GM19397 (cell line): Measurements from ENCODE around the gene ZNF423.

Source experiments
- ATAC-seq: cut with Tn5 transposase; IDR thresholded peaks from one replicate; pipeline ENCODE4 v1.9.1; 2021; ENCODE audit warnings: mild to moderate bottlenecking, moderate library complexity; ENCODE audit not compliant: unreplicated experiment

Gene ZNF423

GRCh38 chr16:49827805-49828438, 28.0 kb downstream of the ZNF423 start:
- ATAC-seq, result no peak

- ATAC-seq, result no peak
Measured at GRCh38 chr16:49826515-49826914, 29.4 kb downstream of the ZNF423 start.

- no peak for ATAC-seq
Measured at GRCh38 chr16:49825041-49825440, 30.9 kb downstream of the ZNF423 start.

- no peak for ATAC-seq
Measured at GRCh38 chr16:49824593-49824992, 31.3 kb downstream of the ZNF423 start.

- ATAC-seq, result no peak
Measured at GRCh38 chr16:49822649-49823370, 33.1 kb downstream of the ZNF423 start.

GRCh38 chr16:49821614-49822282, 34.2 kb downstream of the ZNF423 start:
- no peak for ATAC-seq

GRCh38 chr16:49821156-49821555, 34.8 kb downstream of the ZNF423 start:
- ATAC-seq, result no peak

- no peak for ATAC-seq
Measured at GRCh38 chr16:49817754-49818507, 38.0 kb downstream of the ZNF423 start.

GRCh38 chr16:49816875-49817274, 39.0 kb downstream of the ZNF423 start:
- ATAC-seq, result no peak

GRCh38 chr16:49811644-49812334, 44.1 kb downstream of the ZNF423 start:
- ATAC-seq, result no peak

- ATAC-seq, result no peak
Measured at GRCh38 chr16:49810831-49811230, 45.1 kb downstream of the ZNF423 start.

GRCh38 chr16:49809561-49809960, 46.4 kb downstream of the ZNF423 start:
- no peak for ATAC-seq

GRCh38 chr16:49809062-49809461, 46.9 kb downstream of the ZNF423 start:
- no peak for ATAC-seq

GRCh38 chr16:49806446-49806845, 49.5 kb downstream of the ZNF423 start:
- no peak for ATAC-seq

GRCh38 chr16:49801290-49801689, 54.6 kb downstream of the ZNF423 start:
- no peak for ATAC-seq

GRCh38 chr16:49800876-49801275, 55.0 kb downstream of the ZNF423 start:
- ATAC-seq, result no peak

GRCh38 chr16:49800441-49800840, 55.5 kb downstream of the ZNF423 start:
- no peak for ATAC-seq

- no peak for ATAC-seq
Measured at GRCh38 chr16:49799172-49799571, 56.7 kb downstream of the ZNF423 start.

- no peak for ATAC-seq
Measured at GRCh38 chr16:49795513-49795912, 60.4 kb downstream of the ZNF423 start.

- ATAC-seq, result no peak
Measured at GRCh38 chr16:49793244-49793643, 62.7 kb downstream of the ZNF423 start.

GRCh38 chr16:49789616-49790015, 66.3 kb downstream of the ZNF423 start:
- ATAC-seq, result no peak
